ENCODE measurements around the gene IGFBP2. TPM values are rescaled to one million over a fixed set of nuclear protein-coding genes. Genes with fewer than 3 reads are reported as not detected.

The IGFBP2 gene
- total and polyA plus RNA-seq, 2 experiments from 2014 or later = 163 to 338 TPM

DNA sequence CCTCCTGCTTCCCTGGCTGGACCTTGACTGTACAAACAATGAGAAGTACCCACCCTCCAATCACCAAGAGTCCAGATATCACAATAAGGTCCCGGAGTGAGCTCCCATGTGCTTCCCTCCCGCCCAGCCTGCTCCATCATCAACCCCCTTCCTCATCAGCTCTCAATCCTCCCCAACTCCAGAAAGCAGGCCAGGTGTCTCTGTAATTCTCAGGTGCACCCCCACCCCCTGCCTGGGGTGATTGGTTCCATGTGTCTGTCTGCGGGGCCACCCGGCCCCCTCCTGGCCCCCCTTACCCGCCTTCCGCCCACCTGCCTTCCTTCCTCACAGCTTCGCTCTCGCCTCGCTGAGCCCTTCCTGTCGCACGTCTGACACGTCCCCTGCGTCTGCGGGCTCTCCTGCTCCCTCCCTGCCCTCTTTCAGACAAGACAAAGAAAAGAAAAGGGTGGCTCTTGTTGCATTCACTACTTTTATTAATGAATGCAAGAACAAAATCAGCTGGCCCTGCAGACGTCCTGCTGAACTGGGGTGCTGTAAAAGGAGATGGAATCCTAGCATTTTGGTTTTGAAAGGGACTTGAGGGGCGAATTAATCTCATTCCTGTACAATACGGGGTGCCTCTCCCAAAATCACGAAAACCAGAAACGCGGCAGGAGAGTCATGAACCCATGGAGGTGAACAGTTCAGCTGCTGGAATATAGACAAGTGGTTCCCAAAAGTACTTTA, 26.5 kb upstream of the IGFBP2 start:
- Histone ChIP-seq H3K27ac (no peak overlapping the region), H3K27me3 (no peaks in the 10 kb centered on the region), H4K20me1 (ENCODE audit: insufficient read depth, poor library complexity, severe bottlenecking) (no peaks in the 10 kb centered on the region), H3K9me2 (replicated peaks; ENCODE audit: insufficient read depth) (no peaks in the 10 kb centered on the region), H3K4me2 (peak overlapping the region; percentile 55), H3K36me3 (replicated peaks; ENCODE audit: insufficient read depth, low read depth) (no peaks in the 10 kb centered on the region), H3K4me1 (ENCODE audit: insufficient read depth) (peaks cover 10% of the 10 kb centered on the region), H2AFZ (peak overlapping the region; percentile 44), H3K4me3 (no peak overlapping the region), H3K79me2 (no peaks in the 10 kb centered on the region), H3K9me3 (ENCODE audit: low read depth) (no peaks in the 10 kb centered on the region)
- TF ChIP-seq EZH2 (IDR thresholded peaks at IDR 0.05; ENCODE audit: borderline replicate concordance) (no peak), CTCF (IDR thresholded peaks at IDR 0.05; ENCODE audit: poor library complexity) (no peak), EZH2phosphoT487 (IDR thresholded peaks at IDR 0.05; ENCODE audit: low read depth, severe bottlenecking, unreplicated experiment) (no peak)
- DNase-seq (ENCODE audit: low spot score) = peak; percentile 46
- WGBS (ENCODE audit: low lambda C conversion rate, missing lambda C conversion rate) = 30% methylated on average over 18 of the region's 20 CpGs

DNA sequence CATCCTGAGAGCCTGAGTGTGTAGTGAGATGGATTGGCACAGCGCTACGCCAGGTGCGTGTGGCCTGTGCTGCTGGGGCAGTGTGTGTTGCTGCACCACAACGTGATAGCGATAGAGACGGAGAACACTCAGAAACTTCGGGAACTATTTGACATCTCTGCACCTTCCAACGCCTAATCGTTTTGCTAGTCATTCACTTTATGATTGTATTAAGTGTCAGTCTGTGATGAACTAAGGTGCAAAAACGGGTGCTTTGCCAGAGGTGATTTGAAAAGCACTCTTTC, 26.0 kb upstream of the IGFBP2 start:
- no peak for DNase-seq (ENCODE audit: low spot score)
- TF ChIP-seq EZH2phosphoT487 (IDR thresholded peaks at IDR 0.05; ENCODE audit: low read depth, severe bottlenecking, unreplicated experiment) (no peak), CTCF (IDR thresholded peaks at IDR 0.05; ENCODE audit: poor library complexity) (no peak), EZH2 (IDR thresholded peaks at IDR 0.05; ENCODE audit: borderline replicate concordance) (no peak)
- no peak overlapping the region for H3K4me3 ChIP-seq
- H2AFZ ChIP-seq = no peak overlapping the region
- no peaks in the 10 kb centered on the region for H3K36me3 ChIP-seq (replicated peaks; ENCODE audit: insufficient read depth, low read depth)
- H3K27me3 ChIP-seq = no peaks in the 10 kb centered on the region
- peak overlapping the region; percentile 55 for H3K4me2 ChIP-seq
- H3K27ac ChIP-seq = no peak overlapping the region
- no peaks in the 10 kb centered on the region for H3K9me3 ChIP-seq (ENCODE audit: low read depth)
- peaks cover 10% of the 10 kb centered on the region for H3K4me1 ChIP-seq (ENCODE audit: insufficient read depth)
- no peaks in the 10 kb centered on the region for H3K9me2 ChIP-seq (replicated peaks; ENCODE audit: insufficient read depth)
- H4K20me1 ChIP-seq (ENCODE audit: insufficient read depth, poor library complexity, severe bottlenecking) = no peaks in the 10 kb centered on the region
- no peaks in the 10 kb centered on the region for H3K79me2 ChIP-seq
- WGBS (ENCODE audit: low lambda C conversion rate, missing lambda C conversion rate) = 88% methylated on average over 10 of the region's 10 CpGs

GRCh38 chr2:216608525-216608924, 24.7 kb upstream of the IGFBP2 start:
- H3K27me3 ChIP-seq = no peaks in the 10 kb centered on the region
- H4K20me1 ChIP-seq (ENCODE audit: insufficient read depth, poor library complexity, severe bottlenecking) = no peaks in the 10 kb centered on the region
- no peaks in the 10 kb centered on the region for H3K79me2 ChIP-seq
- no peaks in the 10 kb centered on the region for H3K9me3 ChIP-seq (ENCODE audit: low read depth)
- peaks cover 10% of the 10 kb centered on the region for H3K4me1 ChIP-seq (ENCODE audit: insufficient read depth)
- no peaks in the 10 kb centered on the region for H3K36me3 ChIP-seq (replicated peaks; ENCODE audit: insufficient read depth, low read depth)
- no peak overlapping the region for H3K4me3 ChIP-seq
- TF ChIP-seq EZH2phosphoT487 (IDR thresholded peaks at IDR 0.05; ENCODE audit: low read depth, severe bottlenecking, unreplicated experiment) (no peak), EZH2 (IDR thresholded peaks at IDR 0.05; ENCODE audit: borderline replicate concordance) (no peak), CTCF (IDR thresholded peaks at IDR 0.05; ENCODE audit: poor library complexity) (no peak)
- no peak overlapping the region for H3K27ac ChIP-seq
- H3K4me2 ChIP-seq = no peak overlapping the region
- H3K9me2 ChIP-seq (replicated peaks; ENCODE audit: insufficient read depth) = no peaks in the 10 kb centered on the region
- DNase-seq (ENCODE audit: low spot score) = no peak
- H2AFZ ChIP-seq = no peak overlapping the region
- 99% methylated on average over 5 of the region's 5 CpGs for WGBS (ENCODE audit: low lambda C conversion rate, missing lambda C conversion rate)
